MM.1S (cell line): ENCODE data around the gene TGM5.

Experiments
- EZH2 ChIP-seq: fragments of 300-600 bp; sonication (generic); optimal IDR thresholded peaks from 2 replicates; pipeline ENCODE3; 2017; ENCODE audit warnings: low read depth, mild to moderate bottlenecking, antibody characterized with exemption, low read length, mixed read lengths
- EZH2phosphoT487 ChIP-seq: fragments of 300-600 bp; sonication (generic); IDR thresholded peaks from 2 replicates; pipeline ENCODE4 v1.6.1; 2018; ENCODE audit warnings: antibody characterized with exemption, low read length
- TF ChIP-seq, protein P1 (sequence below): fragments of 300-600 bp; sonication (generic); IDR thresholded peaks from 2 replicates; pipeline ENCODE4 v1.5.1; 2016; ENCODE audit warnings: antibody characterized with exemption, low read length, mixed read lengths

DNA sequence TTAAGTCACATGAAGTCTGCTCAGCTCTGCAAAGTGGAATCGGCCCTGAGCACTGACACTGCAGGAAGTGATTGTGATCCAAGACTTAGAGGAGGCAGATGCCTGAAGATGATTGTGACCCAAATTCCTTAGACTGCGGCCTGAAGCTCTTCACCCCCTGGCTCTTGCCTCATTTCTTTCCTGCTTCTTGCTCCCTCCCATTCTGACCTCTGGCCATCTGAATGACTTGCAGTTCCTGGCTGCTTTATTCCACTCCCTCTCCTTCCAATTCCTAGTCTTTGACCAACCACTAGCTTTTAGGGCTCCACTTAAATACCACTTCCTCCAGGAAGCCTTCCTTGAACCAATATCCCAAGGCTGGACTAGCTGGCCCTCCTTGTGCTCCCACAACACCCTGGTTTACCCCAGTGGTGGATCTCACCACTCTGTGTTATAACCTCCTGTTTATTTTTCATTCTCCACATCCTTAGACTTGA lies 36.0 kb downstream of the TGM5 start:
- TF ChIP-seq, protein P1, sequence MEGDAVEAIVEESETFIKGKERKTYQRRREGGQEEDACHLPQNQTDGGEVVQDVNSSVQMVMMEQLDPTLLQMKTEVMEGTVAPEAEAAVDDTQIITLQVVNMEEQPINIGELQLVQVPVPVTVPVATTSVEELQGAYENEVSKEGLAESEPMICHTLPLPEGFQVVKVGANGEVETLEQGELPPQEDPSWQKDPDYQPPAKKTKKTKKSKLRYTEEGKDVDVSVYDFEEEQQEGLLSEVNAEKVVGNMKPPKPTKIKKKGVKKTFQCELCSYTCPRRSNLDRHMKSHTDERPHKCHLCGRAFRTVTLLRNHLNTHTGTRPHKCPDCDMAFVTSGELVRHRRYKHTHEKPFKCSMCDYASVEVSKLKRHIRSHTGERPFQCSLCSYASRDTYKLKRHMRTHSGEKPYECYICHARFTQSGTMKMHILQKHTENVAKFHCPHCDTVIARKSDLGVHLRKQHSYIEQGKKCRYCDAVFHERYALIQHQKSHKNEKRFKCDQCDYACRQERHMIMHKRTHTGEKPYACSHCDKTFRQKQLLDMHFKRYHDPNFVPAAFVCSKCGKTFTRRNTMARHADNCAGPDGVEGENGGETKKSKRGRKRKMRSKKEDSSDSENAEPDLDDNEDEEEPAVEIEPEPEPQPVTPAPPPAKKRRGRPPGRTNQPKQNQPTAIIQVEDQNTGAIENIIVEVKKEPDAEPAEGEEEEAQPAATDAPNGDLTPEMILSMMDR: no peak
- TF ChIP-seq EZH2: no peak
- no peak for TF ChIP-seq EZH2phosphoT487
